A549 (cell line): Measurements from ENCODE around the gene STAG3.

ENCODE experiments used
- CEBPB ChIP-seq, 2 experiments: fragments of >200 bp in 1 of 2; sonication (Bioruptor Twin) in 1 of 2; formaldehyde crosslinking in 1 of 2; IDR thresholded peaks; 2 replicates each; pipeline ENCODE4 v1.6.1; 2012 to 2016
- FOSL2 ChIP-seq, 2 experiments: fragments of 450-650 bp in 1 of 2; fragments of >200 bp in 1 of 2; sonication (Bioruptor Twin) in 1 of 2; formaldehyde crosslinking; IDR thresholded peaks; 2 replicates each; pipeline versions ENCODE4 v1.5.0 to v1.6.1; 2016 to 2020; ENCODE audit warnings: mild to moderate bottlenecking in 1 of 2, moderate library complexity in 1 of 2
- HDAC2 ChIP-seq: fragments of 200-600 bp; sonication (generic); IDR thresholded peaks from 2 replicates; pipeline ENCODE4 v1.6.1; 2016
- KDM1A ChIP-seq: fragments of 200-600 bp; sonication (generic); IDR thresholded peaks from 2 replicates; pipeline ENCODE4 v1.6.1; 2016; ENCODE audit warnings: low read depth, mild to moderate bottlenecking
- KDM5A ChIP-seq: fragments of 200-600 bp; sonication (generic); IDR thresholded peaks from 2 replicates; pipeline ENCODE4 v1.6.1; 2016; ENCODE audit warnings: antibody characterized with exemption, mild to moderate bottlenecking
- MAZ ChIP-seq: fragments of 150-350 bp; IDR thresholded peaks from 2 replicates; pipeline ENCODE4 v1.6.1; 2014; ENCODE audit warnings: antibody characterized with exemption, low read depth, low read length, borderline replicate concordance
- MYC ChIP-seq: IDR thresholded peaks from 2 replicates; pipeline ENCODE4 v1.6.1; 2012; ENCODE audit warnings: mild to moderate bottlenecking, inconsistent platforms, low read length, improper control_type of control experiment, borderline replicate concordance
- POLR2A ChIP-seq: IDR thresholded peaks from 2 replicates; pipeline ENCODE4 v1.6.1; 2012; ENCODE audit warnings: mild to moderate bottlenecking, low read length
- RFX5 ChIP-seq: fragments of 450-650 bp; IDR thresholded peaks from 2 replicates; pipeline ENCODE4 v1.7.1; 2014; ENCODE audit warnings: antibody characterized with exemption, mild to moderate bottlenecking, moderate library complexity
- SMC3 ChIP-seq: fragments of >200 bp; sonication (Bioruptor Twin); formaldehyde crosslinking; IDR thresholded peaks from 3 replicates; pipeline ENCODE4 v1.6.1; 2018; ENCODE audit warnings: inconsistent platforms
- TF ChIP-seq, protein P1 (sequence below): fragments of >200 bp; sonication (Bioruptor Twin); formaldehyde crosslinking; IDR thresholded peaks from 3 replicates; pipeline ENCODE4 v1.5.1; 2016
- TF ChIP-seq, protein P2 (sequence below): fragments of 450-650 bp; IDR thresholded peaks from 2 replicates; pipeline ENCODE4 v1.6.1; 2014; ENCODE audit warnings: antibody characterized with exemption
- TF ChIP-seq, protein P3 (sequence below): fragments of 200-600 bp; sonication (generic); IDR thresholded peaks from 2 replicates; pipeline ENCODE4 v1.6.1; 2016; ENCODE audit warnings: antibody characterized with exemption, mild to moderate bottlenecking, moderate library complexity

DNA sequence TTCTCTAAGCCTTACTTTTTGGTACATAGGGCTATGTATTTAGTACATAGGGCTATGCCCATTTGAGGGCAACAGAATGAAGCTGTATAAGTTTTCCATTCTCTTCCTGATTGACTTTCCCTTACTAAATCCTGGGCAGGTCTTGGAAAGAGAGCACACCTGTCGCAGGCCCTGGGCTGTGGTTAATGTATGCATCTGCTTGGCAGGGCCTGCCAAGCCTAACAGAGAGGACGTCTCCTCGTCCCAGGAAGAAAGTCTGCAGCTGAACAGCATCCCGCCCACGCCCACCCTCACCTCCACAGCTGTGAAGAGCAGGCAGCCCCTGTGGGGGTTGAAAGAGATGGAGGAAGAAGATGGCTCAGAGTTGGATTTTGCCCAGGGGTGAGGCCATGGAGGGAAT is 33.1 kb downstream of the STAG3 start:
- TF ChIP-seq CEBPB (IDR thresholded peaks at IDR 0.05) (no peak), FOSL2 (IDR thresholded peaks at IDR 0.05) (no peak), FOSL2 (CRISPR knock-in tag; IDR thresholded peaks at IDR 0.05) (no peak), POLR2A (no peak), SMC3 (no peak), MYC (no peak), RFX5 (no peak), HDAC2 (no peak), MAZ (no peak), KDM5A (no peak), KDM1A (no peak)
- TF ChIP-seq, protein P1, sequence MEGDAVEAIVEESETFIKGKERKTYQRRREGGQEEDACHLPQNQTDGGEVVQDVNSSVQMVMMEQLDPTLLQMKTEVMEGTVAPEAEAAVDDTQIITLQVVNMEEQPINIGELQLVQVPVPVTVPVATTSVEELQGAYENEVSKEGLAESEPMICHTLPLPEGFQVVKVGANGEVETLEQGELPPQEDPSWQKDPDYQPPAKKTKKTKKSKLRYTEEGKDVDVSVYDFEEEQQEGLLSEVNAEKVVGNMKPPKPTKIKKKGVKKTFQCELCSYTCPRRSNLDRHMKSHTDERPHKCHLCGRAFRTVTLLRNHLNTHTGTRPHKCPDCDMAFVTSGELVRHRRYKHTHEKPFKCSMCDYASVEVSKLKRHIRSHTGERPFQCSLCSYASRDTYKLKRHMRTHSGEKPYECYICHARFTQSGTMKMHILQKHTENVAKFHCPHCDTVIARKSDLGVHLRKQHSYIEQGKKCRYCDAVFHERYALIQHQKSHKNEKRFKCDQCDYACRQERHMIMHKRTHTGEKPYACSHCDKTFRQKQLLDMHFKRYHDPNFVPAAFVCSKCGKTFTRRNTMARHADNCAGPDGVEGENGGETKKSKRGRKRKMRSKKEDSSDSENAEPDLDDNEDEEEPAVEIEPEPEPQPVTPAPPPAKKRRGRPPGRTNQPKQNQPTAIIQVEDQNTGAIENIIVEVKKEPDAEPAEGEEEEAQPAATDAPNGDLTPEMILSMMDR: no peak
- TF ChIP-seq, protein P2, sequence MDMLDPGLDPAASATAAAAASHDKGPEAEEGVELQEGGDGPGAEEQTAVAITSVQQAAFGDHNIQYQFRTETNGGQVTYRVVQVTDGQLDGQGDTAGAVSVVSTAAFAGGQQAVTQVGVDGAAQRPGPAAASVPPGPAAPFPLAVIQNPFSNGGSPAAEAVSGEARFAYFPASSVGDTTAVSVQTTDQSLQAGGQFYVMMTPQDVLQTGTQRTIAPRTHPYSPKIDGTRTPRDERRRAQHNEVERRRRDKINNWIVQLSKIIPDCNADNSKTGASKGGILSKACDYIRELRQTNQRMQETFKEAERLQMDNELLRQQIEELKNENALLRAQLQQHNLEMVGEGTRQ: no peak
- TF ChIP-seq, protein P3, sequence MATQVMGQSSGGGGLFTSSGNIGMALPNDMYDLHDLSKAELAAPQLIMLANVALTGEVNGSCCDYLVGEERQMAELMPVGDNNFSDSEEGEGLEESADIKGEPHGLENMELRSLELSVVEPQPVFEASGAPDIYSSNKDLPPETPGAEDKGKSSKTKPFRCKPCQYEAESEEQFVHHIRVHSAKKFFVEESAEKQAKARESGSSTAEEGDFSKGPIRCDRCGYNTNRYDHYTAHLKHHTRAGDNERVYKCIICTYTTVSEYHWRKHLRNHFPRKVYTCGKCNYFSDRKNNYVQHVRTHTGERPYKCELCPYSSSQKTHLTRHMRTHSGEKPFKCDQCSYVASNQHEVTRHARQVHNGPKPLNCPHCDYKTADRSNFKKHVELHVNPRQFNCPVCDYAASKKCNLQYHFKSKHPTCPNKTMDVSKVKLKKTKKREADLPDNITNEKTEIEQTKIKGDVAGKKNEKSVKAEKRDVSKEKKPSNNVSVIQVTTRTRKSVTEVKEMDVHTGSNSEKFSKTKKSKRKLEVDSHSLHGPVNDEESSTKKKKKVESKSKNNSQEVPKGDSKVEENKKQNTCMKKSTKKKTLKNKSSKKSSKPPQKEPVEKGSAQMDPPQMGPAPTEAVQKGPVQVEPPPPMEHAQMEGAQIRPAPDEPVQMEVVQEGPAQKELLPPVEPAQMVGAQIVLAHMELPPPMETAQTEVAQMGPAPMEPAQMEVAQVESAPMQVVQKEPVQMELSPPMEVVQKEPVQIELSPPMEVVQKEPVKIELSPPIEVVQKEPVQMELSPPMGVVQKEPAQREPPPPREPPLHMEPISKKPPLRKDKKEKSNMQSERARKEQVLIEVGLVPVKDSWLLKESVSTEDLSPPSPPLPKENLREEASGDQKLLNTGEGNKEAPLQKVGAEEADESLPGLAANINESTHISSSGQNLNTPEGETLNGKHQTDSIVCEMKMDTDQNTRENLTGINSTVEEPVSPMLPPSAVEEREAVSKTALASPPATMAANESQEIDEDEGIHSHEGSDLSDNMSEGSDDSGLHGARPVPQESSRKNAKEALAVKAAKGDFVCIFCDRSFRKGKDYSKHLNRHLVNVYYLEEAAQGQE: no peak
